Astrocyte of the cerebellum (primary cell): Measurements from ENCODE around the gene ASTN2.
"Not testable (repeated sequence)": the region's sequence is repeated elsewhere in the genome, so short reads cannot be mapped to it uniquely, and the experiment has no call there.

Experiments
- DNase-seq: peaks from one replicate; pipeline ENCODE4 v3.0.0-alpha.2; 2011; ENCODE audit warnings: low read depth
- H3K4me3 ChIP-seq: 2 replicates; pipeline ENCODE4 v1.5.1; 2011; ENCODE audit warnings: mild to moderate bottlenecking, low read depth, low read length, moderate library complexity
- in situ Hi-C: cut with HindIII; loops from 2 replicates; pipeline ENCODE4 v1.10.0; 2017; ENCODE audit warnings: low sequenced_read_pairs
- TF ChIP-seq, protein P1 (sequence below): IDR thresholded peaks from 2 replicates; pipeline ENCODE4 v1.5.1; 2012; ENCODE audit warnings: low read length, low read depth, moderate library complexity, mild to moderate bottlenecking; ENCODE audit errors: missing control alignments

The ASTN2 gene

DNA sequence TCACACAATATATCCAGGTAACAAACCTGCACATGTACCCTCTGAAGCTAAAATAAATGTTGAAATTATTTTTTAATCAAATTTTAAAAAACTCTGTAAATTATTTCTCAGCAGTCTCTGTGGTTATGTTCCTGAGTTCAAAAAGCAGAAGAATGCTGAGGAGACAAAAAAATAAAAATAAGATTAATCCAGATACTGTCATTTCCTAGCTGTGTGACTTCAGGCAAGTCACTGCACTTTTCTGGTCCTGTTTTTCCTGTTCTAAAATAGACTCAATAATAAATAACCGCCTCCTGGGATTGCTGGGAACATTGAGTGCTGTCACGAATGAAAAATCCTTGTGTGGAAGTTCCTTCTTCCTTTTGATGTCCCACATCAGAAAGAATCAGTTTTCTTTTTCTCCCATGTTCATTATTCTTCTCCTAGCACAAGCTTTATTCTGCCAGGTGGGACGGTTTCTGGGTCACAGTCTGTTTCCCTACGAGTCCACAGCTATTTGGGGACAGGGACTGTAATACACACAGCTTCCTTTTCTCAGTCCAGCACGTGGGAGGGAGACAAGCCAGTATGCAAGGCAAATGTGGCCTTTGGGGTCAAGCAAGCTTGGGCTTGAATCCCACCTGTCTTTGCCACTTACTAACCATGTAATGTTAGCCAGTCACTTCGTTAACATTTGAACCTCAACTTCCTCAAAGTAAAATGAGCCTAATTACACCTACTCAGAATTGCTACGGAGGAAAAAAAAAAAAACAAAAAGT lies 570.8 kb downstream of the ASTN2 start:
- DNase-seq, result no peak
- no peak overlapping the region for H3K4me3 ChIP-seq
- TF ChIP-seq, protein P1, sequence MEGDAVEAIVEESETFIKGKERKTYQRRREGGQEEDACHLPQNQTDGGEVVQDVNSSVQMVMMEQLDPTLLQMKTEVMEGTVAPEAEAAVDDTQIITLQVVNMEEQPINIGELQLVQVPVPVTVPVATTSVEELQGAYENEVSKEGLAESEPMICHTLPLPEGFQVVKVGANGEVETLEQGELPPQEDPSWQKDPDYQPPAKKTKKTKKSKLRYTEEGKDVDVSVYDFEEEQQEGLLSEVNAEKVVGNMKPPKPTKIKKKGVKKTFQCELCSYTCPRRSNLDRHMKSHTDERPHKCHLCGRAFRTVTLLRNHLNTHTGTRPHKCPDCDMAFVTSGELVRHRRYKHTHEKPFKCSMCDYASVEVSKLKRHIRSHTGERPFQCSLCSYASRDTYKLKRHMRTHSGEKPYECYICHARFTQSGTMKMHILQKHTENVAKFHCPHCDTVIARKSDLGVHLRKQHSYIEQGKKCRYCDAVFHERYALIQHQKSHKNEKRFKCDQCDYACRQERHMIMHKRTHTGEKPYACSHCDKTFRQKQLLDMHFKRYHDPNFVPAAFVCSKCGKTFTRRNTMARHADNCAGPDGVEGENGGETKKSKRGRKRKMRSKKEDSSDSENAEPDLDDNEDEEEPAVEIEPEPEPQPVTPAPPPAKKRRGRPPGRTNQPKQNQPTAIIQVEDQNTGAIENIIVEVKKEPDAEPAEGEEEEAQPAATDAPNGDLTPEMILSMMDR, result no peak
- in situ Hi-C loops, result no loop called here

DNA sequence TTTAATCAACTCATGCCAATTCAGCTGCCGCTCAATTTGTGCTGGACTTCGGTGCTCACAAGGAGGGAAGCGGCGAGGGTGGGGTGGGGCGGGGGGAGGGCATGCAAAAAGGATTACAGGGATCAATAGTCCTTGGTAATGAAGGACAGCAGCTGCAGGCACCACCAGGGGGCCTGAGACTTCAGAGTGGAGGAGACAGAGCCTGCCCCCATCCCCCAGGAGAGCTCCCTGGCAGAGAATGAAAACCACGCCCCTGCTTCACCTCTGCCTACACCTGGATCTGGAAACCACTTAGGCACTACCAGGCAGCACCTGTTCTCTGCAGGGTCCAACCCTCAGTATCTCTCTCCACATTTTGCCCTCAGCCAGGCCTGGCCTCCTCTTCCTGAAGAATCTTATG lies 572.2 kb downstream of the ASTN2 start:
- TF ChIP-seq, protein P1, result no peak
- DNase-seq, result no peak
- H3K4me3 ChIP-seq, result no peak overlapping the region
- in situ Hi-C loops, result no loop called here

DNA sequence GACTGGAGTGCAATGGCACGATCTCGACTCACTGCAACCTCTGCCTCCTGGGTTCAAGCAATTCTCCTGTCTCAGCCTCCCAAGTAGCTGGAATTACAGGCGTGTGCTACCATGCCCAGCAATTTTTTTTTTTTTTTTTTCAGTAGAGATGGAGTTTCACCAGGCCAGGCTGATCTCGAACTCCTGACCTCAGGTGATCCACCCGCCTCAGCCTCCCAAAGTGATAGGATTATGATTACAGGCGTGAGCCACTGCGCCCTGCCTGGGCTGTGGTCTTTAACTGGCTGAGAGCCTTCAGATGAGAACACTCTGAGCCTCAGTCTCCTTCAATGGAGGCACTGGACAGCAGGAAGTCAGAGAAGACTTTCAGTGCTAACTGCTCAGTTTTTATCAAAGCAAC lies 576.4 kb downstream of the ASTN2 start:
- DNase-seq, H3K4me3 ChIP-seq, in situ Hi-C loops: not testable (repeated sequence)

DNA sequence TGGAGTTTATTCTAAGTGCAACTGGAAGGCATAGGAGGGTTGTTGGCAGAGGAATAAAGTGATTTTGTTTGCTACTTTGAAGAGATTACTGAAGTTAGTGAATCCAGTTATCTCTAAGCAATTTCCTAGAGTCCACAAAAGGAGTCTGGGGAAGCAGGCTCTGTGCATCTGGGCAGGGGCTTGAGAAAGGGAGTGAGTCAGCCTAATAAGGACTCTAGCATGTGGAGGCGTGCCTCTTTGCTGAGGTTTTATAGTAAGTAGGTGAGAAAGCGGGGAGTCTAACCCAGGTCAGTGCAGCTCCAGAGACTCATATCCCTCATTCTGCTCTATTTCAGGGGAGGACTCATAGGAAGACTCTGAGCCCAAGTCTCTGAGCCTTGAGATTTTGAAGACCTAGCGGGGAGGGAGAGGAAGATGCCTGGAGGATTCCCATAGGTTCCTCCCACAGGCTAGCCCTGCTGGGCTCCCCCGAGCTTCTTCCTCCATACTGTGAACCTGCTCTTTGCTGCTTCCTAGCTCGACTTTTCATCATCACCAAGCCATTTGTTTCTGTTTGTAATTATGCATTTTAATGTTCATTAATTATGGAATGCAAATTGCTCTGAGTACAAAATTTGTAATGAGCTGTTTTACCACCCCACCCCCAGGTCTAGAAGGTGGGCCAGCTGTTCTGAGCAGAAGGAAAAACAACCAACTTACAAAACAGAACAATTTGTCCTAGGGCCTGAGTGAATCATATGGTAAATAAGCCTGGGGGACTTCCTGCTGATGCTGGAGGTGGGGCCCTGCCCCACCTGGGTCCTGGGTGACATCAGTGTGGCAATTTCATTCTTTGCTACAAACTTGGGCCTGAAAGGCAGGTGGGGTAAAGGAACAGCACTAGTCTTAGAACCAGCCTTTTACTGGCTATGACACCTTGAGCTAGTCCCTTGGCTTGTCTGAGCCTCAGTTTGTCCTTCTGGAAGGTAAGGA lies 577.6 kb downstream of the ASTN2 start:
- in situ Hi-C loops, result no loop called here
- TF ChIP-seq, protein P1, result no peak
- no peak for DNase-seq
- H3K4me3 ChIP-seq, result no peak overlapping the region

DNA sequence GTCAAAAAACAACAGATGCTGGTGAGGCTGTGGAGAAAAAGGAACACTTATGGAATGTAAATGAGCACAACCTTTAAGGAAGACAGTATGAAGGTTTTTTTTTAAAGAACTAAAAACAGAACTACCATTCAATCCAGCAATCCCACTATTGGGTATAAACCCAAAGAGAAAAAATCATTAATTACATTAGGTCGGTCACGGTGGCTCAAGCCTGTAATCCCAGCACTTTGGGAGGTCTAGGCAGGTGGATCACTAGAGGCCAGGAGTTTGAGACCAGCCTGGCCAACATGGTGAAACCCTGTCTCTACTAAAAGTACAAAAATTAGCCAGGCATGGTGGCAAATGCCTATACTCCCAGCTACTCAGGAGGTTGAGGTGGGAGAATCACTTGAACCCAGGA lies 584.5 kb downstream of the ASTN2 start:
- H3K4me3 ChIP-seq, in situ Hi-C loops, DNase-seq: not testable (repeated sequence)

DNA sequence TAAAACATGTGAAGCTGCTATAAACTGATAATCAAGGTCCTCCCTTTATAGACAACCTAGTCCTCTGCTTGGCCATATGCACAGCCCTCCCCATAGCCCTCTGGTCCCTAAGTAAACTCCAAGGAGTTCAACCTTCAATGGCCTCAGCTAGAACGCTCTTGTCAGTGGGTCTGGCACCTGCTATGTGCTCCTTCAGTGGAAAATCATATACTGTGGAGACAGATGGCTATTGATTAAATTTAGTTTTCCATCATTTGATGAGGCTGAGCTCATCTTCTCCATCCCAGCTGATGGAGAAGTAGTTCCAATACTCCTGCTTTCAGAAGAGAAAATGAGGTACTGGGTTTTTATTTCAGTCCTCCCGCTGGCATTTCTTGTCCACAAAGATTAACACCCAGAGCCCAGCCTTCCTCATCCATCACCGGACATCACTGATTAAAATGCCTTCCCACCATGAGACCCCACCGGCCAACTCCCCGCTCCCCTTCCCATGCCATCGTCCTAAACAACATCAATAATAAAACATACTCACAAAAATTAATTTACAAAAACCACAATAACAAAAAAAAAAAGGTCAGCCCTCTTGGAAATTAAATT lies 593.1 kb downstream of the ASTN2 start:
- no peak for DNase-seq
- in situ Hi-C loops, result no loop called here
- TF ChIP-seq, protein P1, result no peak
- H3K4me3 ChIP-seq, result no peak overlapping the region

DNA sequence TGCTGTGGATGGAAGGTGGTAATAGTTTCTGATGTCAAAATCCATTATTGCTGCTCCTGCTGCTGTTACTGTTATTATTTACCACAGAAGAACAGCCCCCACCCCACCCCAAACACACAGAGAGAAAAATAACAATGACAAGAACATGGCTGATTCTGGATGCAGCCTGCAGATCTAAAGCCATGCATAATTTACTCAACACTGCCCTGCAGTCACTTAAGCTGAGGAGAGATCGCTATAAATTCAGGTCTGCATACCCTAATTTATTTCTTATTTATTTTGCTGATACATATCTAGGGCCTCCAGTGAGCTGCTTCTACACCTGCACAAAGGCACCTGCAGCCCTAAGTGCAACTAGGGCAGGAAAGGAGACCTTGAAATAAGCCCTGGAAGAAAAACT lies 595.7 kb downstream of the ASTN2 start:
- TF ChIP-seq, protein P1, result no peak
- in situ Hi-C loops, result no loop called here
- no peak for DNase-seq
- no peak overlapping the region for H3K4me3 ChIP-seq
